IPS DF 19.7 (cell line): ENCODE results near the gene GRIK2.

Experiments
- DNase-seq: peaks from one replicate; pipeline ENCODE4 v3.0.0-alpha.2; 2013; ENCODE audit warnings: low read depth, low spot score

The GRIK2 gene

DNA sequence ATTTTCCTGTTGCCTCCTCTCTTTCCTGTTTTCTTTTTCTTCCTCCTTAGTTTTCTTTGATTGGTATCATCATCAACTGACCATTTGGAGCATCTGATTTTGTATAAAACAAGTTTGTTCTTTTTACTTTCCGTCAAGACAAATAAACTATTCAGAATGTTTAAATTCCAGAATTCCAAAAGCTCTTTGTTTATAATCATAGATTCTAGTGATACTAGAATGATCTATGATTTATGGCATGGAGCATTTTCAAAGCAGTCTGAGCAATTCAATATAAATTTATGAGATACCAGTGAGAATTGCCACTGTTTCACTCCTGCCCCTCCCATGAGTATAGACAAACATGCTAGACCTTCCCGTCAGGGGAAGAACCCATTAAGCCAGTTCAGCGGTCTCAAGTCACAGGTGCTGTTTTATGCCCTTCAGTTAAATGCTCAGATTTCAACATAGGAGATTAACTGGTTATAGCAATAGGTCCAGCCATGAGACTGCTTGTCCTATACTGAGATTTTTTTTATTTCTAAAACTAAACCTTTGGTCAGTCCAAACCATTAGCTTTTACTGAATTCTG is 60.7 kb downstream of the GRIK2 start:
- DNase-seq: no peak

DNA sequence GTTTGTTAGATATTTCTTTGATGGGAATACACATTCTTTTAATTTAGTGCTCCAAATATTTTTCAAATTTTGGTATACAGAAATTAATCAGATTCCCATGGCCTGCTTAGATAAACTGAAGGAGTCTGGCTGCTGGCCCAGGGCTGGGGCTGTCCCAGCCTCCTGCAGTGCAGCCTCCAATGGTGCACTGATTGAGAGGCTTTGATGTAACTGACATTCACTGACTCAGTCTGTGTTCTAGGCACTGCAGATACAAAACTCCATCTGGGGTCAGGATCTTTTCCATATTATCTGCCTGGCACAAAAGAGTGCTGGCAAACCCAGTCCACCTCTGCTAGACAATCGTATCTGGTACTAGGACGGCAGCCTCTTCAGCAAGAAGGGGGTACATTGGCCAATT is 64.8 kb downstream of the GRIK2 start:
- no peak for DNase-seq

DNA sequence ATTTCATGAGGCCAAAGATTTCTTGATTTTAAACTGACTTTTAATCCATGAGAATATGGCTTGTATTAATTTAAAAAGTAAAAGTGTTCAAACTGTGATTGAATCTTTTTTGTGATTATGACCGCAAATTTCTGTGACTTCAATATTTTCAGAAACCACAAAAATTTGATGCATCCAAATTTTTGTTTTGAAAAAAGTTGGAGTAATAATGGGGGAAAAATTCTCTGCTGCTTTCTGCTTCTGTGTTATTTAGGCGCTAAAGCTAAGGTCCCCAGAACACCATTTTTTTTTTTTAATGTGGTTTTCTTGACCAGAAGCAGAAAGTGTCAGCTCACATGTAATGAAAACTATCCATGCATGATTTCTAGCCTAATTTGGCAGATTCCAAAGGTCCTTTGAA is 65.3 kb downstream of the GRIK2 start:
- DNase-seq: no peak

DNA sequence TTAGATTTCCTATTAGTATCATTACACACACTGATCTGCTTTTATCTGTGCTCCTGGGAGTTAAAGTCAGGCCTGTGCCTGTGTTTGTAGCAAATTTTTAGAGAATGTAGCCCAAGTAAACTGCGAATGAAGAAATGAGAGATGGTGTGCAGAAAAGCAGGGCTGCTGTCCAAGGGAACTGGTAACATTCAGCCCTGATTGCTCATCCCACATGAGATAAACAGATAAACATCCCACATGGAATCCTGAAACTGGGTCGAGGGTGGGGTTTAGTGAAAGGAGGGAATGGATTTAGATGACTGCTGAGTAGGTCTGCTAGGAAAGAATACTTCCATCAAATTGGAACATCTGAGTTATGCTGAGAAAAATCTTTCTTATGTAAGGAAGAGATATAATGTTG is 69.1 kb downstream of the GRIK2 start:
- no peak for DNase-seq

DNA sequence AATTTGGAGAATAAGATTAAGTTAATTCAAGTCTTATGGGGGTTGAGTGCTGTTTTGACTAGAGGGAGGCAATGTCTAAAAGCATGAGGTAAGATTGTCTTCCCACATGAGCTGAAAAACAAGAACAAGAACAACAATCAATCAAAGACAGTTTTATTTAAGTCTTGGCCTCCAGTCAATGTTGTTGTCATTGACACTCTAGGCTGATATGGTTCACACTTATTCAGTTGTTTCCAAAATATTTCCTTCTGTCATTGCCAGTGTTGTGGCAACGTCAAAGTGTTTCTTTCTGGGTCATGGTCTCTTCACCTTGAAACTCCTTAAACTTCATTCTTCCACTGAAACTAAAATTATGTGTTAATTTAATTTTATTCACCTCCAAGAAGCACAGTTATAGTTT is 72.4 kb downstream of the GRIK2 start:
- DNase-seq: no peak

DNA sequence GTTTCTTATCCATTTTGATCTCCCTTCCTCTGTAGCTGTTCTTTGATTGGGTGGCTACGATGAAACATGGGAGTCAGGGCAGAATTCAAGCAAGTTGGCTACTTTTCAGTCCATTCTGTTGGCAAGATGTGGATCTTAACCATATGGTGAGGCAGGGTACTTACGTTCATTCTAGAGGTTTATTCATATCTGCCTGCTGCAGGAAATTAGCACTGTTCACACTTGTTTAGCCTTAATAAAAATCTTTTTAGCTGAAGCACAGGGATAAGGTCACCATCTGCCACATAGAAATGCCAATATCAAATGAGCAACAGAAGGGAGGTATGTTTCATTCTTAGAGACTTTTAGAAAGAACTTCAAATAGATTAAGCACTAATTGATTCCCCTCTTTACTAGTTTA is 83.9 kb downstream of the GRIK2 start:
- no peak for DNase-seq

DNA sequence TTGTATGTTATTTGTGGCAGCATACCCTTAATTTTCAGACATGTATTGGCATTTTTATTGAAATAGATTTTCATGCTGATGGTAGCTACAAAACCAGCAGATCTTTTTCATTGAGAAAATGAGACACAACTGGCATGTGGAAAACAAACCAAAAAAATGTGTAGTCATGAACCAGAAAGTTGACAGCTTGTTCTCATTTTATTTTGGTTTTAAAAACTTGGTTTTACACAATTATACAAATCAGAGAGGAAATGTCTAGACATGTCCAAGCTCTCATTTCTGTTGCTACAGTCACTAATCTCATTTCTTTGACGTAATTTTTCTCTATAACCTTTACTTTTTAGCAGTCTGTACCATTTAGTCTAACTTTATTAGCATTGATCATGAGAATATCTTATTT is 85.4 kb downstream of the GRIK2 start:
- no peak for DNase-seq

DNA sequence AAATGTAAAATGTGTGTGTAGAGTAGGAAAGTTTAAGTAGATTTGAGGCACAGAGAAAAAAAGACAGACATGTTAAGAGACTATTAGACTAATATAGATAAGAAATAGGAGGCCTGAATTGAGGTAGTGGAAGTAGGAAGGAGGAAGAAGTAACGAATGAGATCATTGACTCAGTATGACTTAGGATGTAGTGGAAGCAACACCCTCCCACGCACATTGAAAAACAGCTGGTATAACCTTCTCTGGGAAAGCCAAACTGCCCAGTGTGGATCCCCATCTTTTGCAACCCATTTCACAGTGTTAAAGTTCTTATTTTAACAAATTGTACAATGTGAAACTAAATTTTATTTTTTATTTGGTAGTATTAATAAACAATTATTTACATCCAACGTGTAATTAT is 89.1 kb downstream of the GRIK2 start:
- no peak for DNase-seq

DNA sequence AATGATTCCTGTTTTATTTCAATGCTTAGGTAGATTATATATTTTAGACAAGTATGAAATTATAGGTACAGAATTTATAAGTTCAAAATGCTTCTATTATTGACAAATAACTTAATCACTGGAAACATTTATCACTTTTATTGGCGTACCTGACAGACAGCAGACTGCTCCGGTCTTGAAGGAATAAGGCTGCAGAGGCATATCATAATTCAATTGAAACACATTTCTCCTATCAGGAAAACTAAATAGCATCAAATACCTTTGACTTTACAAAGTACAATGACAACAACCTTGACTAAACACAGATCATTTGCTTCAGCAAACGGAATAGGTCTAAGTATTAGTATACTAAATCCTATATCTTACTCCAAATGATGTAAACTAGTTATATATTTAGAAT is 91.3 kb downstream of the GRIK2 start:
- no peak for DNase-seq

DNA sequence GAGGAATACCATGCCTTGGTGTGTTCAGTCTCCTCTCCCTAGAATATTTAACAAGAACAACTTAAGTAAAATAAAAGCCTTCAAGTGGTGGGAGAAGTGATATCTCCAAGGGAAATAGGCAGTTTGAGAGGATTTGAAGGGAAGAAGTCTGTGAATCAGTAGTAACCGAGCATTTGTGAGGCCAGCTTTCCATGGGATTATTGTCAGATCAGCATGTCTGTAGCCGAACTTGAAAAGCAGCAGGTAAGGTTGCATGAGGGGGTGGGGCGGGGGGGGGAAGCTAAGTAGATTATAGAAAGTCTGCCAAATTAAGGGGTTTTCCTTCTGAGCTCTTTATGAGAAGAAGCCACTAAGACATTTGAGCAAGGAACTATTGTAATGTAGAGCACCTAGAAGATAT is 92.6 kb downstream of the GRIK2 start:
- DNase-seq: no peak

DNA sequence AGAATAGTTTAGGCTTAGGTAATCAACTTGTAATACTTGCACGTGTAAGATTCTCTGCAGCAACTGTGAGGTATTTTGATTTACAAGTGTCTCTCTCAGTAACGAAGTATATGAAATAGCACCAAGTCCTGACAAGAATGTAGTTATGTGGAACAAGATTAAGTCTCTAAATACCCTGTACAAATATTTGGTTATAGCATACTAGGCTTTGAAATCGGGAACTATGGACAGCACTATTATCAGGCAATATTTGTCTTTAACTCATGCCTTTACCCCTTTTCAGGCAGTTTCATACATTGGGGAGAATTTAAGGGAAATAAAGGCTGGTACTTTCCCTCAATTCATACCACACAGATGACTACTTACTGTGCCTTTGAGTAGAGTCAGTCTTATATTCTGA is 93.2 kb downstream of the GRIK2 start:
- no peak for DNase-seq

DNA sequence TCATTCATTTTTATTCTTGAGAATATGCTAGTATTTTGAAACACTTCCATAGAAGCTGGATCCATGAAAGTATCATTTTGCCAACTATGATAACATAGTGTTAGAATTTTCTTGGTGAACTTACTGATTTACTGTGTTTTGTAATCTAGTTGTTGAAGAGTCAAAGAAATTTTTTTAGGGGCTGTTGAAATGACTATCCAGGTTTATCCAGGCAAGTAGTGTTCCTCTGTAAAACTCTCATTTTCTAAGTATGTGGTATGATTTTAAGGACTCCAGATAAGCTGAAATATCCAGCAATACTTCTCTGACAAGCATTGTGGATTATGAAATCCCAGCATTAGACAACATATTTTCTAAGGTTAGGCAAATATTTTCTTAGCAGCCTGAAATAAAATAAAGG is 95.9 kb downstream of the GRIK2 start:
- no peak for DNase-seq

DNA sequence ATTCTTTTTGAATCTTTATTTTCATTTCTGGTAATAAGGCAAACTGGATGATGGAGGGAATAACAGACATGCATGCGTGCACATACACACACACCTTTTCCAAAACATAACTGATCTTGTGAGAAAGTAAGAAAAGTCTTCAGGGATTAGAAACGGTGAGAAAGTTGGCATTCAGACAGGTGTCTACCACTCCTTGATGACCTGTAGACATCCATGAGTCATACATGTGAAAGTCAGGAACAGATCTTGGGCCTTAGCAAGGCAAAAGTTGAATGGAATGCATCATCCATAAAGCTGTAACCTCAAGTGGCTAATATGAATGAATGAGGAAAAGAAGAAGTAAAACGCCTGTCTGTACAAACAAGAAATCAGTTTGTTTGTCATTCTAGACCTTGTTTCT is 97.3 kb downstream of the GRIK2 start:
- DNase-seq: no peak

DNA sequence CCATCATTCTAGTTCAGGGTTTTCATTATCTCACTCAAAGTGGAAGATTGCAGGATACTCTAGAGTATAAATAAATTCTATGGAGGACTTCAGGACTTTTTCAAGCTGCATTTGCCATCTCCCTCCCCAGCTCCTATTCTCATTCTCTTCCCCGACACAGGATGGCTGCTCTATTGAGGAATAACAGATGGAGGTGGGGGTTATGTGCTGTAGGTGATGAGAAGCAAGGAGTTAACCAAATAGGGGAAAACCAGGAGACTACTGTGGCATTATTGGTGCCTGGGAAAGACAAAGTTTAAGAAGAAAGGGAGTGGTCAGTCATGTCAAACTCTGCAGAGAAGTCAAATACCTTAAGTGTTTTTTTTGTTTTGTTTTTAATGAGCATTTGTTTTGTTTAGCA is 109.3 kb downstream of the GRIK2 start:
- no peak for DNase-seq

DNA sequence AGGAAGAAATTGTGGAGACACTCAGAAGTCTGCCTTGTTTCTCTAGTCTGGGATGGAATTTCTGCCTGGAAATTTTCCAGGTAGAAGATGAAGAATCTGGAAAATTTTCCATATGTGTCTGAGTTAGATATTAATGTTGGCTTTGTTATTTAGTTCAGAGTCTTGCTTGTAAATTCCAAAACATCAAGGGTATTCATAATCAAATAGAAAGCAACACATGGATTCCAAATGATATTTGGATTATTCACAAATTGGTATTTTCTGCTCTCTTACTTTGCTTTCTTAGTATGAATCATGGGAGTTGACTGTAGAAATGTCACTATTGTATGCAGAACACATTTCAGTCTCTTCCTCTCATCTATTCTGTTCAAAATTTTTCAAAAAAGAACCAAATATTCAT is 116.0 kb downstream of the GRIK2 start:
- no peak for DNase-seq

DNA sequence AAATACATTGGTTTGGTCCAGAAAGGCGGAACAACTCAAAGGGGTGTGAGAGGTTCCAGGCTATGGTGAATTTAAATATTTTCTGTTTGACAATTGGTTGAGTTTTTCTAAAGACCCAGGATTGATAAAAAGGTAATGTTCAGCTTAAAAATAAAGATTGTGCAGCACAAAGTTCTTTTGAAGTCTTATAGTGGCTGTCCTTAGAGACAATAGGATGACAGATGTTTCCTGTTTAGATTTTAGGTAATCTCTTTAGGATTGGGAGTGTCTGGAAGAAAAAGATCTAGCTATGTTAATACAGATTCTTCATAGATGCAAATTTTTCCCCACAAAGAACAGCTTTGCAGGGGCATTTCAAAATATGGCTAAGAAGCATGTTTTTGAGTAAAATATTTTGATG is 119.7 kb downstream of the GRIK2 start:
- DNase-seq: no peak

DNA sequence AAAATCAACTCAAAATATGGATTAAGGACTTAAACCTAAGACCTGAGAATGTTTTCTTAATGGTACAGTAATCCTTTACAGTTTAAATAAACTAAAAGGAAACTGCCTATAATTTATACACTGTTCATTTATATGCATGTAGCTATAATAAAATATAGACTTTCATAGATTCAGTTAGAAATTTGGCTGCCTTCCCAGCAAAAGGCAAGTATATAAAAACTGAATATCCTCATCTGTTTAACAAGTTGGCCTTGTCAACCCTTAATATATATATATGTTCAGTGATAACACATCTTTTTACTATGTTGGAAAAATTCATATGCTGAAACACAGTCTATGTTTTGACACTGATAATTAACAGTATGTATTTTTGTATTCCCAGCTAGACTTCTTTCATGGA is 123.1 kb downstream of the GRIK2 start:
- DNase-seq: no peak

DNA sequence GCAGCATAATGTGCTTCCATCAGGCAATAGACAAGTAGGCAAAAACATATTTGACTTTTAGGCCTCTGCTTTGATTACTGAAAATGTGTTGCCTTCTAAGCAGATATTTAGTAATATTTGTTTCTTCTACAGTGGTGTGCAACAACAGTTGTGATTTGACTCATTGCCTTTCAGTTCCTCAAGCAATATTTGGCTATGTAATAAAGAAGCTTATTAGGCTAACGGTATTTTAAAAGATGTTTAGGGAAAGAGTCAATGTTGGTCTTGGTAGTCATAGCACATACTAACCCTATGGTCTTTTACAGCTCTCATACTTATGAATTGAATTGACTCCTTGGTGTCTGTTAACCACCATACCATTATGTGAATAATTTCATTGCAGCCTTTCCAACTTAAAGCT is 124.1 kb downstream of the GRIK2 start:
- no peak for DNase-seq

DNA sequence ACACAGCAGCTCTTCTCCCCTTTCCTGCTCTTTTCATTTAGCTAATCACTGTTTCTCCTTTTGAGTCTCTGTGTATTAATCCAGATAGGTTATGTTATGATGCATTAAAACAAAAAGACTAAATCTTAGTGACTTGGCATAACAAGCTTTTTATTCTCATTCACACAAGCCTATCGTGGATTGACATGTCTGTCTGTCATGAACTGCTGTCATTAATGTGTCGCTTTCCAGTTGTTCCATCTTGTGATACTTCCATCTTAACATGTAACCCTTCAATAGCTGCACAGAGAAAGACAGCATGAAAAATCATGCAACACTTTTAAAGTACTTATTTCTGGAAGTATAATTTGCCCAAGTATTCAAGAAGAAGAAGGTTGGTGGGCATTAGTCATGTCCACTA is 128.7 kb downstream of the GRIK2 start:
- DNase-seq: no peak

DNA sequence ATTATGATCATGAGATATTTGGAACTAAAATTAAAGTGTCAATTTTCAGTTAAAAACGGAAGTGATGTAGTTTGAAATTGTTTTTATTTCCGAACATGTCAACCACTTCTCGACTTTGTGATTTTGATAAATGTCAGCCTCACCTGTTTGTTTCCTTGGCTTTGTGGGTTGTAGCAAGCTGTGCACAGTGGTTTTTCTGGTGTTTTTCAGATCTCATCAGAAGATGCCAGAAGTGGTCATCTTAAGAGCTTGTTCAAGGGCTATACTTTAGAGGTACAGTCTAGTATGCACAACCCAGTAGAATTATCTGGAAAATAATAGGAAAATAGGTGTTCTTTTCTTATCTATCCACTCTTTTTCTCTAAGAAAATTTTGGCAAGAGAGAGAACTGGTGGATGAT is 134.0 kb downstream of the GRIK2 start:
- DNase-seq: no peak

DNA sequence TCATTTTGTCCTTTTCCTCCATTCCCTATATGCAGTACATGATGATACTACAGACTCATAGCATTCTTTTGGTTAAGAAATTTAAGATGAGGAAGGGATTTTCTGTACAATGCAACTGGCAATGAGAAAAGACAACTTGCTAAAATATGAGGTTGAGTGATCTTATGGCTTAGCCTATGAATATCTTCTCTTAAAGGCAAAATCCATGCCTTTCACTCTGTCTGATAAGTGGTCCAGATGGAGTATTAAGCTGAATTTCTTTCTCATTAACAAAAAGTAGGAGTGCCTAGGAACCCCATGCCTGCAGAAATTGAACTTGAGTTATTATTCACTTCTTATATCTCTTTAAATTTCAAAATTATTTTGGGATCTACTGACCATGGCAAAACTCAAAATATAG is 135.3 kb downstream of the GRIK2 start:
- DNase-seq: no peak

DNA sequence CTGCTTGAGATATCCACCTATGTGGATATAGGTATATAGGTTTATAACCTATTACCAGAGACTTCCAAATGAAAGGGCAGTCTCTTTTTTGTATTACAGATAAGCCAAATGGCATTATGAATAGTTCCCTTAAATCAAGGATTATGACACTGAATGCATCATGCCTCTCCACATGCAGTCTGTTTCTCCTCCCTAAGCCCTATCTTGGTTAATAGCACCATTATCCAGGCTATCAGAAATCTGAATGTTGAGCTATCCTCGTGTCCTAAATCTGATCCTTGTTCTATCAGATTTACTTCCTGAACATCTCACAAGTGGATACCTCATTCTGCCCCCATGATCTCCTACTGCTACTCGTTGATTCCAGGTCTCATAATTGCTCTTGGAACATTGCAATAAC is 138.0 kb downstream of the GRIK2 start:
- no peak for DNase-seq

DNA sequence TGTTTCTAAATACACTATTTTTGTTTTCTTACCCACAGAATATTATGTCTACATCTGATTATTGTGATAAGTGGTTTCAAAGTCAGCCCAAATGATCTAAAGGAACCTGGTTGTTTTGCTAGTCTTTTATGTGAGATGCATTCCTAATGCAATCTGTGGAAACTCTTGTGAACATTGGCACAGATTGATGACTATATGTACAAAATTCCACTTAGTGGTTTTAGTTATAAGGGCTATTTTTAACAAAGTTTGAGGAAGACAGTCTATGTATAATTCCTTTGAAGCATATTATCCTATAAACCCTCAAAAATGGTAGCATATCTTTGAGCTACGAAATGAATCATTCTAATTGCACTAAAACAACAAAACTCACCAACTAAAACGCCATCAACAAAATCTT is 140.9 kb downstream of the GRIK2 start:
- no peak for DNase-seq

DNA sequence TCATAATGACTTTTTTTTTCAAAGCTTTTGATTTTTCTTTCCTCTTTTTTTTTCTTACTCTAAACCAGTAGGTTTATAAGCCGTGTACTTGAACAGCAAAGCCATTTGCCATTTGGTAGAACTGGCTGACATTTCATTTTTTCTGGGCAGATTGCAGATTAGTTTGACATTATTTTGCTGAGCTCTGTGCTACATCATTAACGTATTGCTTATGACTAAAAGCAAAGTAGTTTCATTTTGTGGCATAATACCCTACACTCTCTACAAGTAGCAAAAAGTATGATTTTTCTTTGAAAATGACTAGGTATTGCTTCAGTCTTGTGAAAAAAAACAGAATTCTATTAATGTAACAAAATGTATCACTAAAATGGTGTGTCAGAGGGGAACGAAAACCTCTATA is 141.3 kb downstream of the GRIK2 start:
- DNase-seq: no peak
